Islet precursor cell (in vitro differentiated cells): ENCODE results near the gene EGFR.

ENCODE experiments used
- DNase-seq: peaks from one replicate; pipeline ENCODE4 v3.0.0-alpha.2; 2018

Gene EGFR

GRCh38 chr7:55131142-55131929 lies 112.5 kb downstream of the EGFR start:
- no peak for DNase-seq

DNA sequence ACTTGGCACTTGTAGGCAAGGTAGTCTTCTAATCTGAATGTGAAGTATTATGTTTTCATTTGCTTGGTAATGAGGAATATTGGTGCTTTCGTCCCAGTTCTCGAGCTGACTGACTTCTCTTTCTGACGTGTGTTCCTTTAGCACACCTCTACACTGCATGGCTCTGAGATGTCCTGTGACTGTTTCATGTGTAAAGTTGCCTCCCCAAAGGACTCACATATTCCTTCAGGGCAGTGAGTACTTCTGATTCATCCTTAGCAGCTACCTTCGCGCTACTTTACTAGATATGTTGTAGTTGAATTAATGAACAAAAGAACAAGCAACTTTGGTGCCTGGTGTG lies 113.7 kb downstream of the EGFR start:
- DNase-seq = no peak

GRCh38 chr7:55132890-55133551 lies 114.2 kb downstream of the EGFR start:
- DNase-seq = peak; percentile 80

DNA sequence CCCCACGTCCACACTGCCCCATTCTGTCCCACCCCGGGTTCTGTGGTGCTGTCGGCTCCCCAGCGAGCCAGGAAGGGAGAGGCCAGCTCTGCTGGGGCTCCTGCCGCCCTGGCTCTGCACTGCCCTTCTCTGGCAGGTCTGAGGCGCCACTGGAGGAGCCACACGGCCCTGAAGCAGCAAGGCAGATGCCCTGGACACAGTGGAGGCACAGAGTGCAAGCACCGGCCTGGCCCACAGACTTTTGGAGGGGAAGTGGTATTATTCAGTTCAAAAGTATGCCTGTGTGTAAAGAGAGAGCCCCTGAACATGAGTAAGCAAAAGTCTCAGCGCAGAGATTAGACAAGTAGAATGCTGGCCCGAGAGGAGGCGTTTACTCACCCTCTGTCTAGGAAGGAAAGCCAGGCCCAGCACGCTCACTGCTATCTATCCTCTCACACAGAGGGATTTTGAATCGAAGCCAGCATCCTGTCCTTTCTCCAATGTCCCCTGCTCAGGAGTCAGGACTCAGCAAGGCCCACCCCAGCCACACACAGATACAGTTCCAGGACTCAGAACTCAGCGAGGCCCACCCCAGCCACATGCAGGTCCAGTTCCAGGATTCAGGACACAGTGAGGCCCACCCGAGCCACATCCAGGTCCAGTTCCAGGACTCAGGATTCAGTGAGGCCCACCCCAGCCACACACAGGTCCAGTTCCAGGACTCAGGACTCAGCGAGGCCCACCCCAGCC lies 115.0 kb downstream of the EGFR start:
- peak; percentile 90 for DNase-seq

GRCh38 chr7:55134359-55134725 lies 115.5 kb downstream of the EGFR start:
- DNase-seq = no peak

DNA sequence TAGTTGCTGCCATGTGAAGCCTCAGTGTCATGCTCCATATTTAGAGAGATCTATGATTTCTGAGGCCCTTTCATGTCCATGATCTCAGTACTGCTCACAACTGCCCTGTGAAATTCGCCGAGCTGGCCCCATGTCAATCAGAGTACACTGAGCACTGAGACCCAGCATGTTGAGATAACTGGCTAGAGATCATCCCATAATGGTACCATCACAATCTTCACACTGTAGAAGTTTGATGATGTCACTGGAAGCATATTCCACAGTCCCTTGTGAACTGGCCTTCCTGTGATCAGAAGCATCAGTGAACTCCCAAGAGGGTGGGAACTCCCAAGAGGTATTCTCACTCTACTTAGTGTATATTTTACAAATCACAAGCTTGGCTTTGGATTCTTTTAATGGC lies 116.0 kb downstream of the EGFR start:
- DNase-seq = no peak

DNA sequence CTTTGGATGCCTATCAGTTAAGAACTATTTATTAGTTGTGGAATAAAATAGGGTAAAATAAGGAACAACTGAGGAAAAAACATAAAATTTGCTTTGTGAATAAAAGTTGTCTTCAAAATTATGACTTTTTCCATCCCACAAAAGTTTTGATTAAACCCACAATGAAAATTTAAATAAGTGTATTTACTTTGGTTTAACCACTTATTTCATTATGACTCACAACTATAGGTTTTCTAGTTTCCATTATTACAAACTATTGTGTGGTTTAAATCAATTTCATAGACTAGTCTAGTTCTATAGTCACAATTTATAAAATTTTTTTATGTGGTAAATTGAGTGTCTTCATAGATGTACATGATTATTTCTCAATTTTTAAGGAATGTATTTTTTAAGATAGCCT lies 116.6 kb downstream of the EGFR start:
- no peak for DNase-seq

DNA sequence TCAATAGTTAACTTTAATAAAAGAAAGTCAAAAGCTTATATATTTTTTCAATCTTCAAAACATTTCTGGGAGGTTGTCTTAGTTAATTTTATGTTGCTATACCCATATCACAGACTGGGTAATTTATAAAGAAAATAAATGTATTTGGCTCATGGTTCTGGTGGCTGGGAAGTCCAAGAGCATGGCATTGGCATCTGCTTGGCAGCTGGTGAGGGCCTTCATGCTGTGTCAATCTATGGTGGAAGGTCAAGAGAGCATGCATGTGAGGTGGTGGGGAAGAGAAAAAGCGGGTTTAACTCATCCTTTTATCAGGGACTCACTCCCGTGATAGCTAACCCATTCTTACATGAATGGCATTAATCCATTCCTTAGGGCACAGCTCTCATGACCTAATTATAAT lies 119.8 kb downstream of the EGFR start:
- DNase-seq = no peak

- DNase-seq = no peak
Measured at GRCh38 chr7:55140221-55140940, 121.6 kb downstream of the EGFR start.

GRCh38 chr7:55140941-55141278 lies 122.1 kb downstream of the EGFR start:
- no peak for DNase-seq

DNA sequence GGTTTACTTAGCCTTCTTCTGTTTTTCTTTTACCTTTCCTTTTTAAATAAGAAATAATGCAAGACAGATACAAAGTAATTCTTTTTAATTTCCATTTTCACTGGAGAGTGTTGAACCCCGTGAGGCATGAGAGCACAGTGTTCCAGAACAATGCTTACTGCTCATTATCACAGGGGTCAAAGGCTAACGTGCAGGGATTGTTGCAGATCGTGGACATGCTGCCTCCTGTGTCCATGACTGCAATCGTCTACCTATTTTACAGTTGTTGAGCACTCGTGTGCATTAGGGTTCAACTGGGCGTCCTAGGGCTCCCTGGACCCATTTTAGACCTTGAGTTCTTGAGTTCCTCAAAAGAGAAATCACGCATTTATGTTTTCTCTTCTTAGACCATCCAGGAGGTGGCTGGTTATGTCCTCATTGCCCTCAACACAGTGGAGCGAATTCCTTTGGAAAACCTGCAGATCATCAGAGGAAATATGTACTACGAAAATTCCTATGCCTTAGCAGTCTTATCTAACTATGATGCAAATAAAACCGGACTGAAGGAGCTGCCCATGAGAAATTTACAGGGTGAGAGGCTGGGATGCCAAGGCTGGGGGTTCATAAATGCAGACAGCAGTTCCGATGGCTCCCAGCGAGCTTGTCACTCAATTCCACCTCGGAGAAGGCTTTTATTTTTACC lies 124.2 kb downstream of the EGFR start:
- no peak for DNase-seq

- no peak for DNase-seq
Measured at GRCh38 chr7:55144333-55145317, 125.8 kb downstream of the EGFR start.

DNA sequence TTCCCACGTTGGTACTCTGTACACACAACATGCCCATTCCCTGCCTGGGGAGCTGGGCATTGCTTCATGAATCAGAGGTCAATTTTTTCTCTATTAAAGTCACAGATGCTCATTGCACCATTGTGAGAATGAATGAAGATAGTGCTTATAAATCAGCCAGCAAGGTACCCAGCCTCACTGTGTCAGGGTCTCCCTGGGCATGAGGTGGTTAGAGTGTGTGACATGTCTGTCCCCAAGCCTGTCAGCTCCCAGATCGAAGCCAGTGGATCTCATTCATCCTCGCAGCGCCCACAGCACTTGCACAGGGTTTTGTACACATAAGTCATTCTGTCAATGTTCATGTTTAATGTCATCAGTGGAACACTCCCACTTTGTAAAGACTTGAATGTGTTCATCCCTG lies 126.8 kb downstream of the EGFR start:
- no peak for DNase-seq

GRCh38 chr7:55147101-55147500 lies 128.3 kb downstream of the EGFR start:
- no peak for DNase-seq

DNA sequence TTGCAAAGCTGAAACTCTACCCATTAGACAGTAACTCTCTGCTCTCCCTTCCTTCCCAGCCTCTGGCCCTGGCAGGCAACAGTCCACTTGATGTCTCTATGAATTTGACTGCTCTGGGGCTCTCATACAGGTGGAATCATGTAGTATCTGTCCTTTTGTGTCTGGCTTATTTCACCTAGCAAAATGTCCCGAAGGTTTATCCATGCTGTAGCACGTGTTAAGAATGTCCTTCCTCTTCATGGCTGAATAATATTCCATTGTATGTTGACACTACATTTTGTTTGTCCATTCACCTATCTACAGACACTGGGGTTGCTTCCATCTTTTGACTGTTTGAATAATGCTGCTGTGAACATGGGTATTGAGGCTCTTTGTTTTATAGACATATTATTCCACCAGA lies 128.9 kb downstream of the EGFR start:
- no peak for DNase-seq

DNA sequence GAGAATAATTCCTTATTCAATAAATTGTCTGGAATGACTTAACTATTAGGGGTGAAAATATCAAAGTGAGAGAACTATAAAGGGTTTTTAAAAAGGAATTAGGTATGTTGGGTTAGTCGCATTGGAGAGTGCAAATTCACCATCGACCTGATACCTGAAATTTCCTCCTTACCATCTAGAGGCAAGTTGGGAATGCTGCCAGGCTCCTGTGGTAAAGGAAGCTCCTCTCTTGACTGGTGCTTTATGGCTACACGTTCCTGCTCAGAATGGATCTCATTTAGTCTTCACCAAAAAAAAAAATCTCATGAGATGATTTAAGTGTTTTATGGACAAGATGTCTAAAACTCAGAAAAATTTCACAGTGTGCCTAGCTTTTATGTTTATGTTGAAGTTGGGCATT lies 129.8 kb downstream of the EGFR start:
- no peak for DNase-seq

GRCh38 chr7:55149001-55149400 lies 130.2 kb downstream of the EGFR start:
- no peak for DNase-seq

- no peak for DNase-seq
Measured at GRCh38 chr7:55150166-55150565, 131.3 kb downstream of the EGFR start.

- DNase-seq = no peak
Measured at GRCh38 chr7:55150709-55151451, 132.1 kb downstream of the EGFR start.

- DNase-seq = no peak
Measured at GRCh38 chr7:55152516-55152915, 133.7 kb downstream of the EGFR start.

DNA sequence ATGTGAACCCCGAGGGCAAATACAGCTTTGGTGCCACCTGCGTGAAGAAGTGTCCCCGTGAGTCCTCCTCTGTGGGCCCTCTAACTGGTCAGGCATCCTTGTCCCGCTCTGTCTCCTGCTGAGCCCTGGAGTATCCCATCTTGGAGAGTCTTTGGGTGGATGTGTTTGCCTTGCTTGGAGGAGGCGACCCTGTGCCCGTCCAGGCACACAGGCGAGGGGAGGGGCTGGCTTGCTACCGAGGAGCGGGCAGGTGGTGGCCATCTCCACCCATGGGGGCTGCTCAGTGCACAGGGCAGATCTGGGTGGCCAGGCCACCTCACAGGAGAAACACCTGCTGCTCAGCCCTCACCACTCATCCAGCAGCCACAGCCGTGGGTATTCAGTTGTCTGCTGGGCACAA lies 135.3 kb downstream of the EGFR start:
- no peak for DNase-seq
